Gastrocnemius medialis (tissue), 4 donors: ENCODE measurements around the gene U2AF1.
"Not testable (repeated sequence)": the region's sequence is repeated elsewhere in the genome, so short reads cannot be mapped to it uniquely, and the experiment has no call there.

Source experiments
- POLR2A ChIP-seq, 2 donors: fragments of 450-650 bp; IDR thresholded peaks; one replicate each; pipeline ENCODE4 v1.6.1; 2017; ENCODE audit warnings: antibody characterized with exemption in 2 of 2, mild to moderate bottlenecking in 2 of 2, moderate library complexity in 2 of 2
- TF ChIP-seq, protein P1 (sequence below), 5 experiments: fragments of 450-650 bp in 3 of 5; fragments of 200-600 bp in 2 of 5; sonication (generic) in 2 of 5; IDR thresholded peaks in 4 of 5; conservative IDR thresholded peaks in 1 of 5; 1 replicate in 4 of 5; 2 replicates in 1 of 5; pipeline ENCODE4 v1.5.1; 2016 to 2019; ENCODE audit warnings: antibody characterized with exemption in 5 of 5, mild to moderate bottlenecking in 3 of 5, moderate library complexity in 3 of 5

- TF ChIP-seq, protein P1, sequence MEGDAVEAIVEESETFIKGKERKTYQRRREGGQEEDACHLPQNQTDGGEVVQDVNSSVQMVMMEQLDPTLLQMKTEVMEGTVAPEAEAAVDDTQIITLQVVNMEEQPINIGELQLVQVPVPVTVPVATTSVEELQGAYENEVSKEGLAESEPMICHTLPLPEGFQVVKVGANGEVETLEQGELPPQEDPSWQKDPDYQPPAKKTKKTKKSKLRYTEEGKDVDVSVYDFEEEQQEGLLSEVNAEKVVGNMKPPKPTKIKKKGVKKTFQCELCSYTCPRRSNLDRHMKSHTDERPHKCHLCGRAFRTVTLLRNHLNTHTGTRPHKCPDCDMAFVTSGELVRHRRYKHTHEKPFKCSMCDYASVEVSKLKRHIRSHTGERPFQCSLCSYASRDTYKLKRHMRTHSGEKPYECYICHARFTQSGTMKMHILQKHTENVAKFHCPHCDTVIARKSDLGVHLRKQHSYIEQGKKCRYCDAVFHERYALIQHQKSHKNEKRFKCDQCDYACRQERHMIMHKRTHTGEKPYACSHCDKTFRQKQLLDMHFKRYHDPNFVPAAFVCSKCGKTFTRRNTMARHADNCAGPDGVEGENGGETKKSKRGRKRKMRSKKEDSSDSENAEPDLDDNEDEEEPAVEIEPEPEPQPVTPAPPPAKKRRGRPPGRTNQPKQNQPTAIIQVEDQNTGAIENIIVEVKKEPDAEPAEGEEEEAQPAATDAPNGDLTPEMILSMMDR (IDR thresholded peaks at IDR 0.05 in 4 of 5, conservative IDR thresholded peaks at IDR 0.05 in 1 of 5), result not testable (repeated sequence)
- not testable (repeated sequence) for TF ChIP-seq POLR2A (IDR thresholded peaks at IDR 0.05)
Measured at GRCh38 chr21:43138944-43139343, 31.6 kb upstream of the U2AF1 start.
